ENCODE results near the gene LRMDA.

The LRMDA gene

GRCh38 chr10:76169246-76169645 lies 737.8 kb downstream of the LRMDA start:
- TF ChIP-seq, protein P1, sequence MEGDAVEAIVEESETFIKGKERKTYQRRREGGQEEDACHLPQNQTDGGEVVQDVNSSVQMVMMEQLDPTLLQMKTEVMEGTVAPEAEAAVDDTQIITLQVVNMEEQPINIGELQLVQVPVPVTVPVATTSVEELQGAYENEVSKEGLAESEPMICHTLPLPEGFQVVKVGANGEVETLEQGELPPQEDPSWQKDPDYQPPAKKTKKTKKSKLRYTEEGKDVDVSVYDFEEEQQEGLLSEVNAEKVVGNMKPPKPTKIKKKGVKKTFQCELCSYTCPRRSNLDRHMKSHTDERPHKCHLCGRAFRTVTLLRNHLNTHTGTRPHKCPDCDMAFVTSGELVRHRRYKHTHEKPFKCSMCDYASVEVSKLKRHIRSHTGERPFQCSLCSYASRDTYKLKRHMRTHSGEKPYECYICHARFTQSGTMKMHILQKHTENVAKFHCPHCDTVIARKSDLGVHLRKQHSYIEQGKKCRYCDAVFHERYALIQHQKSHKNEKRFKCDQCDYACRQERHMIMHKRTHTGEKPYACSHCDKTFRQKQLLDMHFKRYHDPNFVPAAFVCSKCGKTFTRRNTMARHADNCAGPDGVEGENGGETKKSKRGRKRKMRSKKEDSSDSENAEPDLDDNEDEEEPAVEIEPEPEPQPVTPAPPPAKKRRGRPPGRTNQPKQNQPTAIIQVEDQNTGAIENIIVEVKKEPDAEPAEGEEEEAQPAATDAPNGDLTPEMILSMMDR (IDR thresholded peaks at IDR 0.05; ENCODE audit: low read depth, low read length): no peak
- in situ Hi-C loops (cut with HindIII; ENCODE audit: low sequenced_read_pairs): no loop called here
- DNase-seq (ENCODE audit: low read depth, low spot score): no peak
- no peak overlapping the region for H3K4me3 ChIP-seq (ENCODE audit: low read depth, low read length)

GRCh38 chr10:76172020-76172419 lies 740.6 kb downstream of the LRMDA start:
- in situ Hi-C loops (cut with HindIII; ENCODE audit: low sequenced_read_pairs): no loop called here
- DNase-seq (ENCODE audit: low read depth, low spot score): no peak
- no peak overlapping the region for H3K4me3 ChIP-seq (ENCODE audit: low read depth, low read length)
- TF ChIP-seq, protein P1 (IDR thresholded peaks at IDR 0.05; ENCODE audit: low read depth, low read length): no peak

GRCh38 chr10:76175533-76176165 lies 744.2 kb downstream of the LRMDA start:
- TF ChIP-seq, protein P1 (IDR thresholded peaks at IDR 0.05; ENCODE audit: low read depth, low read length): no peak
- in situ Hi-C loops (cut with HindIII; ENCODE audit: low sequenced_read_pairs): no loop called here
- no peak for DNase-seq (ENCODE audit: low read depth, low spot score)
- no peak overlapping the region for H3K4me3 ChIP-seq (ENCODE audit: low read depth, low read length)

DNA sequence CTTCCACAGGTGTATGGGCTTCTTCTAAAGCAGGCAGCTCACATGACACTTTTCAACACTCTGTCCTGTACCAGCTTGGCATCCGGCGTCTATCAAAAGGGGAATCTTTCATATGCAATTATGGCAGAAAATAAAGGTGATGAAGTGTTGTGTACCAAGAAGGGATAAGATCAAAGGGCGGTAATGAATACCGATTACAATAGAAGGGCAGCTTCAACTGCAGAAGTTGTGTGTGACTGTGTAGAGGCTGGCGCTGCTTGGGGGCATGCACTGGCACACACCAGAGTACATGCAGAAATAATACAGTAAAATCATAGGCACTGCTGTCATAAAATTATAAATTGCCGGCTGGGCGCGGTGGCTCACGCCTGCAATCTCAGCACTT lies 744.7 kb downstream of the LRMDA start:
- H3K4me3 ChIP-seq (ENCODE audit: low read depth, low read length): no peak overlapping the region
- in situ Hi-C loops (cut with HindIII; ENCODE audit: low sequenced_read_pairs): no loop called here
- DNase-seq (ENCODE audit: low read depth, low spot score): no peak
- TF ChIP-seq, protein P1 (IDR thresholded peaks at IDR 0.05; ENCODE audit: low read depth, low read length): no peak

DNA sequence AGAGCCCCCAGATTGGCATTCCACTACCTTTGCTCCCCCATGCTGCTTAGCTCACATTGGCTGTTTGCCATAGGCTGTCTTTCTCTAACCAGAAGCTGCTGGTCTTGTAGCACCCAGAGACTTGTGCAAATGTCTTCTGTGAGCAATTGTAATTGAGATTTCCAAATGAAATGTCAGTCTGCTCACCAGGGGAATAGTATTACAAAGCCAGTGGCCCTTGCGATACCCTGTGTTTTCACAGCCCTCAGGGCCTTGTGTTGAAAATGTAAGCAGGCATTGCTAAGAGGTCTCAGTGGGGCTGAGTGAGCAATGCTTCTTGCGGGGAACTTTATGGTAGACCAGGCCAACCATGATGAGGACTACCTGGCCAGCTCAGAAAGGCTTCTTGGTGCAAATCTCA lies 746.5 kb downstream of the LRMDA start:
- TF ChIP-seq, protein P1 (IDR thresholded peaks at IDR 0.05; ENCODE audit: low read depth, low read length): no peak
- in situ Hi-C loops (cut with HindIII; ENCODE audit: low sequenced_read_pairs): no loop called here
- peak; percentile 1 for DNase-seq (ENCODE audit: low read depth, low spot score)
- no peak overlapping the region for H3K4me3 ChIP-seq (ENCODE audit: low read depth, low read length)

DNA sequence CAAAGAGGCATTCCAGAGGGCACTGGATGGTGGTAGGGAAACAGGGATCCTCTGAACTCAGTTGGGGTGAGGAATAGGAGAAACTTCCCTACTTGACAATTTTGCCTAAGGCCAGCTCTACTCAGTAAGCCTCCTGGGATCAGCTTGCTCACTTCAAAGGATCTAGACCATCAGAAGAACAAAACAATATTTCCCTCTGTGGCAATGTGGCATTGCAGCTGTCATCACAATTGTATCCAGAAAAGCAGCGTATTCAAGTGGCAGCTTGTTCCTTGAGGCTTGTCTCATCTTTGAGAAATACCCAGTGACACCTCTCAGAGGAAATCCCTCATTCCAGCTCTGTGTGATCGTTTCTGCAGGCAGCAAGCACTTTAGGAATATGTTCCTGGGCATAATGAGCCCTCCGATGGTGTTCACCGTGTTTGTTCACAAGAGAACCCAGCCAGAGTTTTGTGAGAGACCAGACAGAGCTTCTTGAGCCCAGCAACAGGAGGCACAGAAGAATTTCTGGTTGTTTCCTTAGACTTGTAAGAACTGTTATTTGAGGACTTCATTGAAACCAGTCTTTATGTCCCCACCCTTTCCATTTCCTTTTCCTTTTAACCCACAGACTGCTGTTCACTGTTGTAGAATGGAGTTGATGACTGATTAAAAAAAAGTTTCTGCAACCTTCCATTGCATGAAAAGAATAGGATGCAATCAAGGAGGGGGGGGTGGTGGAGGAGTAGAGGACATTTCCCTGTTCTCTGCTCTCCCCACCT lies 747.3 kb downstream of the LRMDA start:
- DNase-seq (ENCODE audit: low read depth, low spot score): no peak
- in situ Hi-C loops (cut with HindIII; ENCODE audit: low sequenced_read_pairs): no loop called here
- H3K4me3 ChIP-seq (ENCODE audit: low read depth, low read length): no peak overlapping the region
- TF ChIP-seq, protein P1 (IDR thresholded peaks at IDR 0.05; ENCODE audit: low read depth, low read length): no peak

Measured in astrocyte of the spinal cord (primary cell).